GM19372 (cell line): Measurements from ENCODE around the gene MRPL36.
A peak's percentile ranks its signal among the peaks of the same experiment; 100 is the strongest.

Experiments used
- ATAC-seq: cut with Tn5 transposase; IDR thresholded peaks from one replicate; pipeline ENCODE4 v1.9.1; 2021; ENCODE audit warnings: mild to moderate bottlenecking, low read depth, moderate library complexity; ENCODE audit not compliant: unreplicated experiment

The MRPL36 gene

DNA sequence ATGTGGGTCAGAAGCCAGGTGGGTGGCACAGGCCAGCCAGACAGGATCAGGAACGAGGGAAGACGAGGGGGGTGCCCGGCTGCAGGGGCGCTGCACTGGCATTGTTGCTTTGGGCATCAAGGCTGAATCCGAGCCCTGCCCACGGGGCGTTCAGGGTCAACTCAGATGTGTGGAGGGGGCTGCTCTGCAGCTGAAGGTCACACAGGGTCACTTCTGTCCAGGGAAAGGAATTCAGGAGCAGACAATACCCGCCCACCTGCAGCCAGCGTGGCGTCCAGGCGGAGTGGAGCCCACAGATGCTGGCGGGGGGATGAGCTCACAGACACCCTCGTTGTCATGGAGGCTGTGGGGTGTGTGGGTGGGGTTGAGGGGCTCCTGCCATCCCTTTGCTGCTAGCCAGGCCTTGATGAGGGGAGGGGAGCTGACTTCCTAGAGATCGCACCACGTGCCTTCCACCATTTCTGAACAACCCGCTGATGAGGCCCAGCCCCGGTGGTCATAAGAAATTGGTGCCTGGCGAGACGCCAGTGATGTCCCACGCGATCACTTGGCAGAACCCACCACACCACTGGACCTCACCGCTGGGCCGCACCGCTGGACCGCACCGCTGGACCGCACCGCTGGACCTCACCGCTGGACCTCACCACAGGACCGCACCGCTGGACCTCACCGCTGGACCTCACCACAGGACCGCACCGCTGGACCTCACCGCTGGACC lies 31.2 kb downstream of the MRPL36 start:
- ATAC-seq: no peak

GRCh38 chr5:1767524-1768282 lies 31.9 kb downstream of the MRPL36 start:
- ATAC-seq: no peak

DNA sequence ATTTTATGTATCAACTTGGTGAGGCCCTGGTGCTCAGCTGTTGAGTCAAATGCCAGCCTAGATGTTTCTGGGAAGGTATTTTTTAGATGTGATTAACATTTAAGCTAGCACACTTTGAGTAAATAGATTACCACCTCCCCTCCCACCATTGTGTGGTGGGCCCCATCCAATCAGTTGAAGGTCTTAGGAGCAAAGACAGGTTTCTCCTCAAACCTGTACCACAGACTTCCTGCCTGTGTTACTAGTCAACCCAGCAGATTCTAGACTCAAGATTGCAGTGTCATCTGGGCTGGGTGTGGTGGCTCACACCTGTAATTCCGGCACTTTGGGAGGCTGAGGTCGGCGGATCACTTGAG lies 33.8 kb downstream of the MRPL36 start:
- no peak for ATAC-seq

DNA sequence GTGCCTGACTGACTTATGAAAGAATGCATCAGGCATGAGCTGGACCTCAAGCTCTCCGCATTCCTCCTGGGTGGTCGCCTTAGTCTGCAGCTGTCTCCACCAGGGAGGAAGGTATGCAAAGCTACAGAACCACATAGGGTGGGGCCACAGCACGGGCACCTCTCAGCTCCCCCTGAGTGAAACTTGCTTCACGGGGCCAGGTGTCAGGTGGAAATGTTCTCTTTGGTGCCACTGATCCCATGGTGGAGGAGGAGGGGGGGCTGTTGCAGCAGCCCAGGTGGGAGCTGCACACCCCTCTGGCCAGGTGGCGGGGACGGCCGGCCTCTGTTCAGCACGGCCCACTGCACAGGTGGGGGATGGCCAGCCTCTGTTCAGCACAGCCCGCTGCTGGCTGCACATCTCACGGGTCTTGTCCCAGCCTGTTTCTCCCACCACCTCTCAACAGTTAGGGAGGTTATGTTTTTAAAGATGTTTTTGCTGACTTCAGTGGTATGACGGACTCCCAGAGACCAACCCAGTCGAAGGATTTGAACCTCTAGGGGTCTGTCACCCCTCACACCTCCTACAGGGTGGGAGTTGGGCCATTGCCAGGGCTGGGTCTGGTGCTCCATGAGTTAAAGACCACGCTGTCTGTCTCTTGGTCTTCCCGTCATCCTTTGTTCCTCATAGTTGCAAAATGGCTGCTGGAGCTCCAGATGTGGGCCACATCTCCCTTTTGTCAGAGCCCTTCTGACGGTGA lies 34.3 kb downstream of the MRPL36 start:
- peak; percentile 78 for ATAC-seq

DNA sequence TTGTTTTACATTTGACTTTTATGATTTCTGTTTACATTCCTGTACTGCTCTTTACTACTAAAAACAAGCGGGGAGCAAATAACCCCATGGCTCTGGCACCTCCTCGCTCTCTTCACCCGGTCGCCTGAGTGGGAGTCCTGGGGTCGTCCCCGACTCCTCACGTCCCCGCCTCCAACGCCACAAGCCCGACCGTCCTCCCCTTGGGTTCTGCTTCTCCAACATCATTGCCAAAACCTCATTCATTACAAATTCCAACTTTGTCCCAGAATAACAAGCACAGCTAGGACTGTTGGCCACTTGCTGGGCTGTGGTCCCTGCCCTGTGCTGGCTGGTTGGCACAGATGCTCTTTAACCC lies 35.1 kb downstream of the MRPL36 start:
- no peak for ATAC-seq

- no peak for ATAC-seq
Observed at GRCh38 chr5:1763960-1764605, 35.6 kb downstream of the MRPL36 start.

GRCh38 chr5:1763548-1763911 lies 36.1 kb downstream of the MRPL36 start:
- no peak for ATAC-seq

GRCh38 chr5:1762883-1763547 lies 36.6 kb downstream of the MRPL36 start:
- ATAC-seq: no peak

DNA sequence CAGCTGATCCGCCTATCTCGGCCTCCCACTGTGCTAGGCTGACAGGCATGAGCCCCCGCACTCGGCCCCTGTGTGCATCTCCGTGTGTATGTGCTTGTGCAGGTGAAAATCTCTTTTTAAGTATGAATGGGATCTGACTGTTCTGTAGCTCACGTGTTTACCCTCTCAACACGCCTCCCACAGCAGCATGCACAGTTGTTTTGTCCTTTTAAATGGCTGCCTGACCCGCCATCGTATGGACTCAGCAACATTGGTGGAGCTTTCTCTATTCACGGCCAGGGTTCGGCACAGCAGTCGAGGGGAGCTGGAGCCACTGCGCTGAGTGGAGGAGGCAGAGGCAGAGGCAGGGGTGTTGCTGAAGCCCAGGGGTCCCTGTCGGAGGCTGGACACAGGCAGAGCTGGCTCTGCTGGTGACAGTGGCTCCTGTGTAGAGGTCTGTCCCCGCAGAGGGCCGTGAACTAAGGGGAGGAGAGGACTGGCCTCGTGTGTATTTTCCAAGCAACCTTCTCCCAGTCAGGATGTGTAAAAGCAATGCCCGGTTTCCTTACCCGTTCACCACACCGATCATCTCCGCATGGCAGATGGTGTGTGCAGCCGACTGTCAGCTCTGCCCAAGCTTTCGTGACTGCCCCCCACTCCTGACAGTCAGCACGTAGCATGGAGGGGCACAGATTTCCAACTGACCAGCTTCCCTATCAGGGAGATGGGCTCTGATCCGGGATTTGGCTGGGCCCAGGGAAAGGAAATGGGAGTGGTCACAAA lies 37.3 kb downstream of the MRPL36 start:
- no peak for ATAC-seq

- ATAC-seq: no peak
Observed at GRCh38 chr5:1761453-1761755, 38.2 kb downstream of the MRPL36 start.

DNA sequence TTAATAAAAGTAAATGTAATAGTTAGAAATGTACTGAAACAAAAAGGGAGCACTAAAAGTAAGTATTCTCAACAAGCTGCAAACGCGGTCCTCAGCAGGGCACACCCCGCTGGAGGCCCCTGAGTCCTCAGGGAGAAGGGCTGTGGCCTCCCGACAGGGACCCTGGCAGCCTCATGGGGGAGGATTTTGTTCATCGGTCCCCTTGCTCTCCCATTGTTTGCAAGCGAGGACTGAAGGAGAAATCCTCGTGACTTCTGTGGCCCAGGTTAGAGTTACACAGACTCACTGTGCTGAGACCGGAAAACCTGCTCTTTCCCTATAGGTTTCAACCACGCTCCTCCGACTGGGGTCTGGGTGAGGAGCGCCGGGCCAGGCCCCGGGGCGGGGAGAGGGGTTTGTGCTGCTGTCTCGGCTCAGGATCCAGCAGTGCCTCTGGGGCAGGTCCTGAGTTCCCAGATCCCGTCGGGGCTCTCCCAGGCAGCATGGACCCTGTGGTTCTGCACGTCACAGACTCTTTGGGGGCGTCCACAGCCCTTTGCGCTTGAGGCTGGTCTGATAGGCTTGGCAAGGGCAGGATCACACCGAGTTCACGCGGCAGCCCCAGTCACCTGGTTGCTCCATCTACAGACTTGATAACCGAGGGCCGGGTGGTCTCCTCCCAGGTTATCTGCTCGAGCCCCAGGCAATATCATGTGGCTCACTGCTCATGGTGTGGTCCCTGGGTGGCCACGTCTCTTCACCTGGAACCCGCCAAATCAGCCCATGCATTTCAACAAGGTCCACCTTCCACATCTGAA lies 38.8 kb downstream of the MRPL36 start:
- no peak for ATAC-seq

GRCh38 chr5:1760231-1760630 lies 39.4 kb downstream of the MRPL36 start:
- ATAC-seq: no peak

DNA sequence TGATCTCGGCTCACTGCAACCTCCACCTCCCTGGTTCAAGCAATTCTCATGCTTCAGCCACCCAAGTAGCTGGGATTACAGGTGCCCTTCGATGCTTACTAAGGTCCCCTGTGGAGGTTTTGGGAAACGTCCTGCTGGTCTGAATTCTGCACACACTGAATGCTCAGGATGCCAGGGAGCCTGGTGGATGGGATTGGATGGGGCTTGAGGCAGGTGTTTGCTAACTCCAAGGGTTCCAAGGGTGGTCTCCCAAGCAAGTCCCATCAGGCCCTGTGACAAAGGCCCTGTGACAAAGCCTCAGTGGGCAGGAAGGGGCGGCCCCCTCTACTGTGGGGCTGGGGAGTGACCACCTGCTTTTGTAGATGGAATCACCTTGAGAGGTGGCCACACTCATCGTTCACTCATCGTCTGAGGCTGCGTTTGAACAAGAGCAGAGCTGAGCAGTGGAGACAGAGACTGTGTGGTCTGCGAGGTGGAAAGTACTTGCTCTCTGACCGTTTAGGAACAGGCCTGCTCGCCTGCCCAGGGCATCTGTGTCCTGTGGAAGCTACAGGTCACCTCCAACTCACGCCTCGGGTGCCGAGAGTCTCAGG lies 40.2 kb downstream of the MRPL36 start:
- ATAC-seq: no peak

DNA sequence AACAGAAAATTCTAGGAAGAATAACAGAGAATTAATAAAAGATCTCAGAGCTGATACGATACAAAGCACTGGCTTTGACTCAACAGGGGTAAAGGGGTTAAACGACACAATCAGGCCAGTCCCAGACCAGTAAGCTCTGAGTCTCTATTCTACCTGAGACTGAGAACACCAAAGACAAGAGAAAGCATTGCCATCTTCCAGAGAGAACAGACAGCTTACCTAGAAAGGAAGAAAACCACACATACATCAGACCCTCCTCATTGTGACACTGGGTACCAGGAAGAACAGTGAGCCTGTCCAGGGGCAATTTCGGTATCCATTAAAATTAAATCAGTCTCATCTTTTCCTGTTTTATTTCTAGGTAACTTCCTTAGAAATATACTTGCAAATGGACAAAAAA lies 41.1 kb downstream of the MRPL36 start:
- no peak for ATAC-seq

DNA sequence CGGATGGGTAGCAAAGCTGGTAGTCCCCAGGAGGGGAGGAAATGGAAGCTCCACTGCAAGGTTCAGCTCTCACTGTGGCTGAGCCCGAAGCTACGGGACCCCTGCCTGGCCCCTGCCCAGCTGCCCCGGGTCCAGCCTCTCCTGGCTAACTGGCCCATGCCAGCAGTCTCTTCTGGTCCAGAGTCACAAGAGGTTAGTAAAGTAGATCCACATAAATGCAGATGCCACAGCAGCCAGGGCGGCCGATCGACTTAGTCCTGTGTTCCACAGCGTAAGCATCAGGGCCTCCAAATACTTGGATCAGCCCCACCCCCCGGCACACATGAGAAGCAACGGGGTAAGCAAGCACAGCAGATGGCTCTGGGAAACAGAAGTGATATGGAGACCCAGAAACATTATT lies 42.1 kb downstream of the MRPL36 start:
- no peak for ATAC-seq

DNA sequence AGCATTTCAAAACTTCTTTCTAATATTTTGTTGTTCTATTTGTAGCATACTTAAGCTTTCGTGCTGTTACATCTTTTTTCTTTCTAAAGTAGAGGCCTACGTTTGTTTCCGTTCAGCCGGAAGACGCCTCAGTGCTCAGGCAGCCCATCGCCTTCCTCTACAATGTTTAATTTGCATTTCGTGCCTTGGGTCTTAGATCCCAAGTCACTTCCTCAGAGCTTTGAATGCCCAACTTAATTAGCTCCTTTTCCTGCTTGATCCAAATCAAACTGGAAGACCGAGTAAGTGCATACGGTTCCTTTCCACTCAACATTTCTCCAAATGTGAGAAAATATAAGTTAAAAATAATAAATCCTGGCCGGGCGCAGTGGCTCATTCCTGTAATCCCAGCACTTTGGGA lies 43.2 kb downstream of the MRPL36 start:
- ATAC-seq: no peak

DNA sequence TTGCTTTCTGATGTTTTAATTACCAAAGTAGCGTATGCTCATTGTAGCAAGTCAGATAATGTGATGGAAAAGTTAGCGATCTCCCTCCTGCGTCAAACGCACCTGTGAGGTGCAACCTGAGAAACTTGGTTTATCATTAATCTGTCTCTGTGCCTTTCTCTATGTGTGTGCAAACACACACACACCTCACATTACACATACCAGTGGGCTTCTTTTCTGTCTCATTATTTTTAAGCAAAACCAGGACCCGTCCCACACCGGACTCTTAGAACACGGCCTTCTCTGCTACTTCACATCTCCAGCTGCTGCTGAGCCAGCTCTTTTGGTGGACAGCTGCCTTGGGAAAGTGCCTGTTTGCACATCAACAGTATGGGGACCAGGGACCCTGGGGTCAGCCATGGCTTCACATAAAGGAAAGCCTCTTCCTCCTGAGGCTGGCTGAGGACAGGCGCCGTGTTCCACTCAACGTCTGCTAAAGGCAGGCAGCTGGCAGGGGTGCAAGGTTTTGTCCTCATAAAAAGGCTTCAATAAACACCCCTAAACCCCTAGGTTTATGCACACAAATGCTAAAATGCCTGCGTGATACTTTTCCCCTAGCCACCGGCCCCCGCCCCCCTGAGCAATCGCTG lies 44.2 kb downstream of the MRPL36 start:
- ATAC-seq: no peak

- ATAC-seq: no peak
Observed at GRCh38 chr5:1754531-1755220, 45.0 kb downstream of the MRPL36 start.
